Gastrocnemius medialis (tissue), 4 donors: ENCODE data around the gene EPN3. TPM values are rescaled to one million over a fixed set of nuclear protein-coding genes. Genes with fewer than 3 reads are reported as not detected.

Experiments used
- ATAC-seq, 2 donors: fragments of 150-250 bp; one replicate each; pipeline ENCODE4 v1.9.1; 2016
- DNase-seq, 2 donors: peaks; one replicate each; pipeline ENCODE4 v3.0.0-alpha.2; 2019
- H3K27ac ChIP-seq, 4 donors: fragments of 200-600 bp; sonication (generic); 1 replicate in 1 of 4; 2 replicates in 3 of 4; pipeline ENCODE4 v1.5.1; 2016 to 2018; ENCODE audit warnings: mild to moderate bottlenecking in 2 of 4, moderate library complexity in 1 of 4
- H3K27me3 ChIP-seq, 3 donors: fragments of 200-600 bp; sonication (generic) in 2 of 3; 1 replicate in 1 of 3; 2 replicates in 2 of 3; pipeline versions ENCODE4 v1.5.1 to v1.6.0; 2016 to 2019; ENCODE audit warnings: mild to moderate bottlenecking in 1 of 3, moderate library complexity in 1 of 3
- H3K36me3 ChIP-seq, 2 donors: fragments of 200-600 bp; sonication (generic) in 1 of 2; one replicate each; pipeline ENCODE4 v1.5.1; 2017 to 2018
- H3K4me1 ChIP-seq, 2 donors: fragments of 200-600 bp; sonication (generic) in 1 of 2; one replicate each; pipeline ENCODE4 v1.5.1; 2016 to 2017; ENCODE audit warnings: mild to moderate bottlenecking in 2 of 2
- H3K4me3 ChIP-seq, 4 donors: fragments of 200-600 bp; sonication (generic) in 3 of 4; 1 replicate in 1 of 4; 2 replicates in 3 of 4; pipeline ENCODE4 v1.5.1; 2016 to 2019; ENCODE audit warnings: mild to moderate bottlenecking in 2 of 4
- H3K9me3 ChIP-seq, 3 donors: fragments of 200-600 bp; sonication (generic) in 2 of 3; 1 replicate in 1 of 3; 2 replicates in 2 of 3; pipeline ENCODE4 v1.5.1; 2016 to 2019
- CTCF ChIP-seq, 5 experiments: fragments of 450-650 bp in 3 of 5; fragments of 200-600 bp in 2 of 5; sonication (generic) in 2 of 5; IDR thresholded peaks in 4 of 5; conservative IDR thresholded peaks in 1 of 5; 1 replicate in 4 of 5; 2 replicates in 1 of 5; pipeline ENCODE4 v1.5.1; 2016 to 2019; ENCODE audit warnings: antibody characterized with exemption in 5 of 5, mild to moderate bottlenecking in 3 of 5, moderate library complexity in 3 of 5
- POLR2A ChIP-seq, 2 donors: fragments of 450-650 bp; IDR thresholded peaks; one replicate each; pipeline ENCODE4 v1.6.1; 2017; ENCODE audit warnings: antibody characterized with exemption in 2 of 2, mild to moderate bottlenecking in 2 of 2, moderate library complexity in 2 of 2
- in situ Hi-C, 4 donors: fragments of 200-750 bp; cut with MboI; loops; one replicate each; pipeline versions ENCODE4 v1.15.0 to v1.8.0; 2017; ENCODE audit warnings: low sequenced_read_pairs in 4 of 4
- intact Hi-C: fragments of 100-400 bp; cut with DNase I; formaldehyde crosslinking; loops from one replicate; pipeline ENCODE4 v1.15.1; 2023; ENCODE audit warnings: low total_unique reads
- total RNA-seq, 4 donors: library from RNA; depleted of rRNA; stranded (reverse); fragments of >200 nt; gene quantifications; one replicate each; pipeline versions ENCODE4 v1.1.0 to v1.2.3, GENCODE V29; 2016

EPN3 gene
- total RNA-seq, 4 donors from 2014 or later = not detected

GRCh38 chr17:50551884-50552283, 19.3 kb downstream of the EPN3 start:
- Histone ChIP-seq H3K4me3 (no peak overlapping the region), H3K9me3 (no peaks in the 10 kb centered on the region), H3K4me1 (peaks cover 7 to 9% of the 10 kb centered on the region in 2 donors), H3K27me3 (no peaks in the 10 kb centered on the region), H3K27ac (no peak overlapping the region), H3K36me3 (peaks cover 0 to 8% of the 10 kb centered on the region in 2 donors)
- TF ChIP-seq POLR2A (IDR thresholded peaks at IDR 0.05) = no peak
- no peak for TF ChIP-seq CTCF (IDR thresholded peaks at IDR 0.05 in 4 of 5, conservative IDR thresholded peaks at IDR 0.05 in 1 of 5)
- intact Hi-C loops = no loop called here
- DNase-seq (no peak), ATAC-seq (no peak)
- in situ Hi-C loops = loop anchor here in 1 of 4 donors (10.0 kb wide), 2 partner anchors 73 to 143 kb away; no protein-coding TSS in a partner anchor

- H3K4me3 ChIP-seq = no peak overlapping the region
- DNase-seq = no peak
- intact Hi-C loops = no loop called here
- H3K4me1 ChIP-seq = peaks cover 3 to 6% of the 10 kb centered on the region in 2 donors
- H3K9me3 ChIP-seq = no peaks in the 10 kb centered on the region
- peaks cover 0 to 8% of the 10 kb centered on the region in 2 donors for H3K36me3 ChIP-seq
- no peak for ATAC-seq
- no peak for TF ChIP-seq POLR2A (IDR thresholded peaks at IDR 0.05)
- no peak for TF ChIP-seq CTCF (IDR thresholded peaks at IDR 0.05 in 4 of 5, conservative IDR thresholded peaks at IDR 0.05 in 1 of 5)
- no peak overlapping the region for H3K27ac ChIP-seq
- in situ Hi-C loops = loop anchor here in 1 of 4 donors (10.0 kb wide), 2 partner anchors 71 to 141 kb away; no protein-coding TSS in a partner anchor
- H3K27me3 ChIP-seq = peaks cover 9 to 13% (median 11%) of the 10 kb centered on the region in 3 donors
These were observed 21.7 kb downstream of the EPN3 start for GRCh38 chr17:50554201-50554600.

- DNase-seq (peak in 1 of 2 donors; percentile 33), ATAC-seq (no peak)
- Histone ChIP-seq H3K4me3 (no peak overlapping the region), H3K27ac (no peak overlapping the region), H3K4me1 (peaks cover 14 to 25% of the 10 kb centered on the region in 2 donors), H3K9me3 (no peaks in the 10 kb centered on the region), H3K27me3 (peaks cover 31 to 37% (median 32%) of the 10 kb centered on the region in 3 donors), H3K36me3 (no peaks in the 10 kb centered on the region)
- intact Hi-C loops (no loop called here), in situ Hi-C loops (loop anchor here in 1 of 4 donors (10.0 kb wide), 2 partner anchors 68 to 138 kb away; no protein-coding TSS in a partner anchor)
- no peak for TF ChIP-seq CTCF (IDR thresholded peaks at IDR 0.05 in 4 of 5, conservative IDR thresholded peaks at IDR 0.05 in 1 of 5)
- no peak for TF ChIP-seq POLR2A (IDR thresholded peaks at IDR 0.05)
These were observed 24.3 kb downstream of the EPN3 start for GRCh38 chr17:50556803-50557202.

- TF ChIP-seq POLR2A (IDR thresholded peaks at IDR 0.05) = no peak
- no peak for TF ChIP-seq CTCF (IDR thresholded peaks at IDR 0.05 in 4 of 5, conservative IDR thresholded peaks at IDR 0.05 in 1 of 5)
- no peaks in the 10 kb centered on the region for H3K36me3 ChIP-seq
- in situ Hi-C loops (loop anchor here in 1 of 4 donors (10.0 kb wide), 2 partner anchors 67 to 137 kb away; no protein-coding TSS in a partner anchor), intact Hi-C loops (no loop called here)
- no peak for DNase-seq
- peaks cover 14 to 25% of the 10 kb centered on the region in 2 donors for H3K4me1 ChIP-seq
- no peaks in the 10 kb centered on the region for H3K9me3 ChIP-seq
- ATAC-seq = no peak
- H3K27me3 ChIP-seq = peaks cover 37 to 45% (median 40%) of the 10 kb centered on the region in 3 donors
- H3K27ac ChIP-seq = no peak overlapping the region
- H3K4me3 ChIP-seq = no peak overlapping the region
These were observed 25.1 kb downstream of the EPN3 start for GRCh38 chr17:50557630-50558029.
